ENCODE results near the gene C11orf21.

DNA sequence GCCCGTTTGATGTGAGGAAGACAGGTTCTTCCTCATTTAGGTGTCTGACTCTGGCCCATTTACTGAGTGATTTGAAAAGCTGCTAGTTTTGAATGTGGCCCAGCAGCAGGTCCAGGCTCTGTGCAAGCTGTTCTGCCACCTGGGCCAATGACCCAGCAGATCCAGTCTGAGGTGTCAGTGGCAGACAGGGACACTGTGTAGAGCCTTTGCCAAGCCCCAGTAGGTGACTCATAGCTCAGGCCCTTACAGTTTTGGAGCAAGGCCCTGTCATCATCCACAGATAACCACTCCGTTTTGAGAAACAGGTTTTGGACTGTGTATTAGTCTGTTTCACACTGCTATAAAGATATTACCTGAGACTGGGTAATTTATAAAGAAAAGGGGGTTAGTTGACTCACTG, 24.0 kb upstream of the C11orf21 start:
- TF ChIP-seq GATA3 (IDR thresholded peaks at IDR 0.05; ENCODE audit: low read depth, low read length) (no peak), GATA2 (IDR thresholded peaks at IDR 0.05; ENCODE audit: low read depth, low read length) (no peak)

Data from SH-SY5Y (cell line).